H4 (cell line): Measurements from ENCODE around the gene APLN. TPM values are rescaled to one million over a fixed set of nuclear protein-coding genes. Genes with fewer than 3 reads are reported as not detected.
A peak's percentile ranks its signal among the peaks of the same experiment; 100 is the strongest.

Experiments
- DNase-seq: peaks from one replicate; pipeline ENCODE4 v3.0.0-alpha.2; 2015; ENCODE audit warnings: low spot score
- total RNA-seq: library from RNA; depleted of rRNA; stranded (reverse); fragments of >200 nt; shearing (Covaris generic); gene quantifications from 2 replicates; pipeline ENCODE4 v1.2.3, GENCODE V29; 2014

Gene APLN
- total RNA-seq, 1 experiment from 2014 or later, result 0.19 TPM

GRCh38 chrX:129661369-129661768 lies 6.6 kb upstream of the APLN start:
- DNase-seq, result no peak

DNA sequence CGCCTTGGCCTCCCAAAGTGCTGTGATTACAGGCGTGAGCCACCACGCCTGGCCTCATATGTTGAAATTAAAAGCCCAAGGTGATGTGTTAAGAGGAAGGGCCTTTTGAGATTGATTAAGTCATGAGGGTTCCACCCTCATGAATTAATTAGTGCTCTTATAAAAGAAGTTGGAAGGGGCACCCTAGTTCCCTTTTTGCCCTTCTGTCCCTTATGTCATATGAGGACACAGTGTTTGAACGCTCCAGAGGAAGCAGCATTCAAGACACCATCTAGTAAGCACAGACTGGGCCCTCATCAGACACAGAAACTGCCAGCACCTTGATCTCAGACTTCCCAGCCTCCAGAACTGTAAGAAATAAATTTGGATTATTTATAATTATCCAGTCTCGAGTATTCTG lies 5.1 kb upstream of the APLN start:
- no peak for DNase-seq

GRCh38 chrX:129659141-129659540 lies 4.4 kb upstream of the APLN start:
- no peak for DNase-seq

GRCh38 chrX:129658429-129658828 lies 3.7 kb upstream of the APLN start:
- DNase-seq, result no peak

- no peak for DNase-seq
Observed at GRCh38 chrX:129655547-129656249, 942 bp upstream of the APLN start.

DNA sequence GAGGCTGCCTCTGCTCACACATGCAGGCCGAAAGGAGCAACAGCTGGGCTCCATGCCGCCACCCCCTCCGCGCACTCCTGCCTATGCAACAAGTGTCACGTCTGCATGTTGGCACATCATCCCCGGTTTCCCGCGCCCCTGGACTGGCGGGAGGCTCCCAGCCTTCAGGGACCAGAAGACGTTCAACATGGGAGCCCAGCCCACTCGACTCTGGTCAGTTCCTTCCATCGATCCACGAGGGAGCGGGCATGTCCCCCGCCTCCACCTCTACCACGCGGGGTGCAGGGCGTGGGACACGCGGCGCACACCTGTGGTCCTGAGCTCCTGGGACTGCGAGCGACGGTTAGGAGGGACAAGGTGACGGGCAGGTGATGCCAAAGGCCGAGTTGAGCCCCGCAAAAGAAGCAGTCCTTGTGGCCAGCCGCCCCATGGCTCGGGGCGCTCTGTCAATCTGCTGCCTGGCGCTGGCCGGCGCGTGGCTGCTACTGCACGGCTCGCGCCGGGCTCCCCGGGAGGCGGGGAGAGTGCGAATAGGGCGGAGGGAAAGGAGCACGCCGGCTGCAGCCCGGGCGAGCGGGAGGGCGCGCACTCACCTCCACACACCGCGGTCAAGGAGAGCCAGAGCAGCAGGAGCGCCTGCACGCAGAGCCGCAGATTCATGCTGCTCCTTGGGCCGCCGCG lies 645 bp downstream of the APLN start:
- no peak for DNase-seq

DNA sequence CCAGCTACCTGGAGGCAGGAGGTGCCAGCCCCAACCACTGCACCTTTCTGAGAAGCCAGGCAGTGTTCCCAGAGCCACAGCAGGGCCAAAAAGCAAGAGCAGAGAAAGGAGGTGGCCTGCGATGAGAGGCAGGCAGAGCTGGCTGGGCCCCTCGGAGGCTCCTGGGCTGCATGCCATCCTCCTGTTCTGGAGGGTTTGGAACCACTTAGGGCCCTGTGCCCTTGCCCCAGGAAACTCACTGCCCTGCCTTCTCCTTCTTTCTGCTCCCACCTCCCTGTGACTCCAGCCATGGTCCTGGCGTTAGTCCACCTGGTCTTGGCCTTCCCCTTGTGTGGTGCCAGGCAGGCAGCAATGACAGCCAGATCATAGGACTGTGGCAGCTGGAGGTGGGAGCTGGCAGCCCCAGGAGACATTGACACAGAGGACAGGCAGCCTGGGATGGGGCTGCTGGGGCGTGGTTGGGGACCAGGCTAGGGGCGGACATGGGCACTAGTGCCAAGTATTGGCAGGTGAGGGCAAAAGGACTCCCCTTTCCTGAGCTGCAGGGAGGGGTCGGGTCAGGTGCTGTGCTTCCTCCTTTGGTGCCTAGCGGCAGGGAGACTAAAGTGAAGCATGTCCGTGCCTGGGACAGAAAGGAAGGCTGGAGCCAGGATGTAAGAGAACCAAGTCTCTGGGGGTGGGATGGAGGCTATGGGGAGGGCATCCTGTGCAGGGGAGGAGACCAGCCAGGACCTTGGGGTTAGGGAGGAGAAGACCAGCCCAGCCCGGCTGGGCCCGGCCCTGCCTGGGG lies 1.4 kb downstream of the APLN start:
- no peak for DNase-seq

DNA sequence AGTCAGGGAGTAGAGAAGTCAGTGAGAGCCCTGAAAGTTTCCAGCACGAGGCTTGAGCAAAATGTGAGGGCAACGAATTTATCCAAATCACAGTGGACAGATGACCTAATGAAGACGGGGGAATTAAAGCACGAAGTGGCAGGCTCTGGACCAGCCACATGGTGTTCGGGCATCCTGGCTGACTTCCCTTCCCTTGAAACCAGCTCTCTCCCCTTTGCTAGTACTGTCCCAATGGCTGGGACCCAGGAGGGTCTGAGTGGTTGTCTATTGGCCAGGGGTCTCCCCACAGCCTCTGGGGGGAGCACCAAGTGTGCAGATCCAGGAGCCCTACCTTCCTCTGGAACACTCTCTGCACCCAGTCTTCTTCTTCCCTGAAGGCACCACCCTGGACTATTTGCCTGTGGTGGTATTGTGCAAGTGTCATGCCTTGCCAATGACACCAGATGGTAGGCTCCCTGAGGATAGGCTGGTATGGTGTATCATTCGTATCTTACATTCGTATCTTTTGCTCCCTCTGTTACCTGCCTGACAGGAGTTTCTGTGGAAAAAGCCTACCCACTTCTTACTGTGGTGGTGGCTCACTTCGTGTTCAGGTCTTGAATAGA lies 2.1 kb downstream of the APLN start:
- DNase-seq, result no peak

GRCh38 chrX:129651756-129652564 lies 2.8 kb downstream of the APLN start:
- no peak for DNase-seq

- DNase-seq, result no peak
Observed at GRCh38 chrX:129650821-129651510, 3.8 kb downstream of the APLN start.

DNA sequence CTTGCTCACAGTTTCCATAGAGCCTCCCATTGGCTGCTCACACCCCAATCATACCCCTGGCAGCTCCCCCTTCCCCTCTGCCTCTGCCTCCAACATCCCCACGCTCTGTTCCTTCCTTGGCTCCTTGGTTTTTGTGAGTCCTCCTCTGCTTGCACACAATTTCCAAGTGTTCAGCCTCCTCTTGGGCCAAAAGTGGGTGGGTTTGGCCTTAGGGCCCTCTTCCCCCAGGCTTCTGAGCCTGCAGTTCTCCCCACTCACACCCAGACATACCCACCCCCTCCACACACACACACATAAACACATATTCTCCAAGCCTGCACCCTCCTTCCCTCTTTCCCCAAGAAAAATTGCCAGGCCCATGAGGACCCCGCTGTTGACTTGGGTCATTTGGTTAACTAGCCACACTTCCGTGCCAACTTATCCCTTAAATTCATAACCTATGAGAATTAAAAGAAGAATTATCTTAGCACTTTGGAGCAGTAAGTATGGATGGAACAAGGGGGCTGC lies 4.5 kb downstream of the APLN start:
- DNase-seq, result no peak

DNA sequence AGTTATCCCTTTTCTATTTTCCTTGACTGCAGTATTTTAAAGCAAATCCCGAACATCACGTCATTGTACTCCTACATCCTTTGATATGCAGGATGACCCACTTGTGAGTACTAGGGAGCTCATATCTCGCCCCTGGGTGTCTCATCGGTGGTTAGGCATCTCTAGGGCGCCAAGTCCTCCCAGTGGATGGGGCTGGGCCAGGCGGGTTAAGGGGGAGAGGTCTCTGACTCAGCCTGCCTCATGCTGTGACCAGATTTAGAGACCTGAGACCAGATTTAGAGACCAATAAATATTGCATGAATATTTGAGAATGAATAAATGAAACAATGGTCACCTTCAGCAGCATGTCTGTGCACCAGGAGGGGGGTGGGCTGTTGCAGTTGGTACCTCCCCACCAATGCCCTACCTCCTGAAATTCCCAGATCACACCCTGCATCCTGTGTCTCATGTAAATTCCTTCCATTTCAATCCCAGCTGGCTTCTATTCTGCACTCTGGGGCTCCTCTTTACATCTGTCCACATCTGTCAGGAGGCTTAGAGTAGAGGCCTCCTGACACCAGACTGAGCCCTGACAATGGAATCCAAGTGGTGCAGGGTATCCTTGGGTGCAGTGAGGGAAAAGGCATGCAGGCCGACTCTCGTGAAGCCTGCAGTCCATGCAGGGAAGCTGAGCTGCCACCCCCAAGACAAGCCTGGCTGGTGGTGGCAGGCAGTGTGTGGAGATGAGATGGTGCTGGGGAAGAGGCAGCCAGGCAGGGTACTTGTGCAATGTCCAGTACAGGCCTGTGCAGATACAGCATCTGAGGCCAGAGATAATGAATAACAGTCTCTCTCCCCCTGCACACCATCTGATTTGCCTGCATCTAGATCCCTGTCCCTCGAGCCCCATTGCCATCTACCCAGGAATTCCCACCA lies 5.2 kb downstream of the APLN start:
- DNase-seq, result no peak

GRCh38 chrX:129648514-129649267 lies 6.1 kb downstream of the APLN start:
- DNase-seq, result no peak

DNA sequence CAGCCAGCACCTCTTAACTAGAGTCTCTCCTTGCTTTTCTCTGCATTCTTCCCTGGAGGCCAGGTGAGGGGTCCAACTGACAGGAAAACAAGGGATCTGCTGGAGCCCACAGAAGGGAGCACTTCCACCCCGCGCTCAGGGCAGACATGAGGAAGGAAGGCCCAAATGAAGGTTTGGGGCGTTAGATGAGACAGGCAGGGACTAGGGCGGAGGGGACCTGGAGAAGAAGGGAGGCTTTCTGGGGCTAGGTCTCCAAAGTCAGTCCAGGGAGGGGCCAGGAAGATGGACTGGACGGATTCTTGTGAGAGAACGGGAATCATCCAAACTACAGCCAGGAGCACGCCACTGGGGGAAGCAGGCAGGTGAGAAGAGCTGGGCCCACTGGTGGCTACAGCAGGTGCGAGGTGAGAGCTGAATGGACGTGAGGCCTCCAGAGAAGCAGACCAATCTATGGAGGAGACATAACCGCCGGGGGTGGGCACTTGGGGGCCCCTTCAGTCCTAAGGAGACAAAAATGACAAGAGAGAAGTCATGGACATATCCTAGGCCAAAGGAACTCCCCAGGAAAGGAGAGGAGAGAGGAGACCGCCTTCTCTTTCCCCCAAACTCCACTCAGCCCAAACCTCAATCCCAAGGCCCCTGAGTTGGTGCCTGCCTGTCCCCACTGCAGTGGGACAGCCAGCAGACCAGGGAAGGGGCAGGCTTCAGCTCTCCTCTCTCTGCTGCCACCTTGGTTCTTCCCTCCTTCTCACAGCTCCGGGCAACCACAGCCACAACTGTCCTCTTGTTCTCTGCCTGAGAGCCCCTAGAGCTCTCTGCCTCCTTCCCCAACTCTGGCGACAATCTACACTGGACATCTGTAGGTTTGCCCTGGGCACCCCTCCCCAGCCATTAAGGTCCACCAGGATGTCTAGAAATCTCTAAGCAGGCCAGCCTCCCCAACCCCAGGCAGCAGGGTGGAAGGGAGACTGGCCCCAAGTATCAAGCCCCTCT lies 7.0 kb downstream of the APLN start:
- no peak for DNase-seq

- no peak for DNase-seq
Observed at GRCh38 chrX:129646566-129647417, 8.0 kb downstream of the APLN start.

DNA sequence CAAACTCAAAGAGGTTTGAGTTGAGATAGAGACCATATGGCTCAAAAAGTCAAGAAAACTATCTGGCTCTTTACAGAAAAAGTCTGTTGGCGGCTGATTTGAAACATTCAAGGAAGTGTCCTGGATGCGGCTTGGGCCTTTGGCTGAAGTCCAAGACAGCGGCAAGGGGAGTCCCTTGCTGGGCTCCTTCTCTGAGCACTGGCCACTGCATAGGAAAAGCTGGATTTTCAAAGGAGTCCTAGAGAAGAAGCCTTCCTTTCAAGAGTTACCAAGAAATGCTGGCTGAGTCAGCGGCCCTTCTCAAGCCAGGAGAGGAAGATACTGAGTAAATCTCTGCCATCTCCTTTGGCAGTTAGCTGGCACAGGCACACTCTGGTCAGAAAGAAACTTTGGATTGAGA lies 12.1 kb downstream of the APLN start:
- no peak for DNase-seq

DNA sequence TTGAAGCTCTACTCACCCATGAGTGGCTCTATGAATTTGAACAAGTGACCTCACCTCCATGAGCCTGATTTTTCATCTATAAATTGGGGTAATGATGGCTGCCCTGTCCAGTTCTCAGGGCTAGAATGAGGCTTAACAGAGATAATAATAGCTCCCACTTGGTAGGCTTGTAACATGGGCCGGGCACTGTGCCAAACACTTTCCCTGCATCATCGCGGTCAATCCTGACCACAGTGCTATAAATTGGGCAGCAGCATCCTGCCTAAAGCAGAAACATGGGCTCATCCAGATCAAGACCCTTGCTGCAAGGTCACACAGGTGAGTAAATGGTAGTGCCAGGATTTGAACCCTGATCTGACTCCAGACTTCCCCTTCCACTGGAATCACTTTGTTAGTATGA lies 12.8 kb downstream of the APLN start:
- peak; percentile 19 for DNase-seq
